GM21381 (cell line): ENCODE data around the gene GPR162.
A peak's percentile ranks its signal among the peaks of the same experiment; 100 is the strongest.
"Not testable (repeated sequence)": the region's sequence is repeated elsewhere in the genome, so short reads cannot be mapped to it uniquely, and the experiment has no call there.

Experiments
- ATAC-seq: cut with Tn5 transposase; IDR thresholded peaks from one replicate; pipeline ENCODE4 v1.9.1; 2021; ENCODE audit warnings: mild to moderate bottlenecking, moderate library complexity; ENCODE audit not compliant: unreplicated experiment

The GPR162 gene

GRCh38 chr12:6852651-6853354 lies 31.2 kb downstream of the GPR162 start:
- no peak for ATAC-seq

GRCh38 chr12:6853626-6854025 lies 32.0 kb downstream of the GPR162 start:
- ATAC-seq = no peak

DNA sequence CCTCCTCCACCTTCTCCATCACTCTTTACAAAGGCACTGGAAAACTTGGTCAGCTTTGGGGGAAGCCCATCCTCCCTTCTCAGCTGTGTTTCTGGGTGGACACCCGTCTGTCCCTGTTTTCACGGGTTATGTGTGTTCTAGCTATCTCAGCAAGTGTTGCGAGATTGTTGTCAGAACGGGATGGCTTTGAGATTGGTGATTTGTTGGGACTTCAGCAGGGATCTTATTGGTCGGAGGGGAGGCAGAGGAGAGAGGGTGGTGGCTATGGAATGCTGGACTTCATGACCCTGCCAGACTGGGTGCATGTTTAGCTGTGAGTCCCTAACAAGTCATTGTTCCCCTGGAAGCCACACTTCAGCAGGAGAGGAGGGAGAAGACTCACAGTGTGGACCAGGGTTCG lies 32.4 kb downstream of the GPR162 start:
- no peak for ATAC-seq

DNA sequence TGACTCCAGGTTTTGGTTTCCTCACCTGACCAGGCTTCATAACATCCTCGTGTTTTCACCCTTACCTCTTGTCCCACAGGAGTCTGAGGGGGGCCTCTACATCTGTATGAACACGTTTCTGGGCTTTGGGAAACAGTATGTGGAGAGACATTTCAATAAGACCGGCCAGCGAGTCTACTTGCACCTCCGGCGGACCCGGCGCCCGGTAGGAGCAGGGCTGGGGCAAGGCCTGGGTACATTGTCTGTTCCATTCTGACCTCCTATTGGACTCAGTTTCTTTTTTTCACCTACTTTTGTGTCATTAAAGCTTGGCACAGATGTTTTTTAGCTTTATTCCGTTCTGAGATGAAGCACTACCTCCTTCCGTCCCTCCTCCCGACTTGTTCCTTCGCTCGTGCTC lies 33.7 kb downstream of the GPR162 start:
- no peak for ATAC-seq

DNA sequence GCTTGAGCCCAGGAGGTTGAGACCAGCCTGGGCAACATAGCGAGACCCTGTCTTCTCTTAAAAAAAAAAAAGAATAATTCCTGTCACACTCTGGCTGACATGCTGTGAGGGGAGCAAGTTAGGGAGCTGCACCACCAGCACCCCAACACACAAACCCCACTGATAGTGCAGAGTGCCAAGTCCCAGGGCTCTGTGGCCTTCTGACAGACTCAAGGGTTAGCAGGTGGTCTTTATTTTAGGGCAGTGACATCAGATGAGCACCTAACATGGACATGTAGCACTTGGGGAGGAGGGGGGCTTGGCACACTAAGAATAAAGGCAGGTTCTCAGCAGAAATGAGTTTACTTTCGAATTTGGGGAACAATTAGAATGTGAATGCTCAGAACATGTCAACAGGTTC lies 37.2 kb downstream of the GPR162 start:
- ATAC-seq = no peak

DNA sequence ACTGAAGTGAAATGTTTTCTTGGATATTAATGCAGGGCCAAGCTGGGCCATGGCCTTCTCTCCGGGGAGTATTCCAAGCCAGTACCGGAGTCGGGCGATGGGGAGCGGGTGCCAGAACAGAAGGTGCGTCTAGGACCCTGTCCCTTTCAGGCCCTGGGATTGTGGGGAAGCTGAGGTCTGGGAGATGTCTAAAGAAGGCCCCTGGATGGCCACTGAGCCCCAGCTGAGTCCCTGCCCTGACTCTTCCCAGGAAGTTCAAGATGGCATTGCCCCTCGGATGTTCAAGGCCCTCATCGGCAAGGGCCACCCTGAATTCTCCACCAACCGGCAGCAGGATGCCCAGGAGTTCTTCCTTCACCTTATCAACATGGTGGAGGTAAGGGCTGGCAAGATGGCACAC lies 38.5 kb downstream of the GPR162 start:
- no peak for ATAC-seq

GRCh38 chr12:6860942-6861341 lies 39.3 kb downstream of the GPR162 start:
- ATAC-seq = no peak

GRCh38 chr12:6861391-6861790 lies 39.8 kb downstream of the GPR162 start:
- no peak for ATAC-seq

DNA sequence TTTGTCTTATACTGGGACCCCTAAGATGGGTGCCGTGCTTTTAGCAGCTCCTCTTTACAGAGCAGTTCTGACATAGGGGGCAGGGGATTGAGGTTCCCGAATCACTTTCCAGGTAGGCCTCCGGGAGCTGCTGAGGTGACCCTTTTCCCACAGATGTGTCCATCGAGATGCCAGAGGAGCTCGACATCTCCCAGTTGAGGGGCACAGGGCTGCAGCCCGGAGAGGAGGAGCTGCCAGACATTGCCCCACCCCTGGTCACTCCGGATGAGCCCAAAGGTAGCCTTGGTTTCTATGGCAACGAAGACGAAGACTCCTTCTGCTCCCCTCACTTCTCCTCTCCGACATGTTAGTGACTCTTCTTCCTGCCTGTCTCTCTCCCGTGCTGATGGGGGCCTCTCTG lies 41.4 kb downstream of the GPR162 start:
- no peak for ATAC-seq

GRCh38 chr12:6863586-6864321 lies 42.1 kb downstream of the GPR162 start:
- ATAC-seq = no peak

- ATAC-seq = not testable (repeated sequence)
Measured at GRCh38 chr12:6865307-6865706, 43.7 kb downstream of the GPR162 start.

GRCh38 chr12:6866163-6866919 lies 44.7 kb downstream of the GPR162 start:
- ATAC-seq = no peak

DNA sequence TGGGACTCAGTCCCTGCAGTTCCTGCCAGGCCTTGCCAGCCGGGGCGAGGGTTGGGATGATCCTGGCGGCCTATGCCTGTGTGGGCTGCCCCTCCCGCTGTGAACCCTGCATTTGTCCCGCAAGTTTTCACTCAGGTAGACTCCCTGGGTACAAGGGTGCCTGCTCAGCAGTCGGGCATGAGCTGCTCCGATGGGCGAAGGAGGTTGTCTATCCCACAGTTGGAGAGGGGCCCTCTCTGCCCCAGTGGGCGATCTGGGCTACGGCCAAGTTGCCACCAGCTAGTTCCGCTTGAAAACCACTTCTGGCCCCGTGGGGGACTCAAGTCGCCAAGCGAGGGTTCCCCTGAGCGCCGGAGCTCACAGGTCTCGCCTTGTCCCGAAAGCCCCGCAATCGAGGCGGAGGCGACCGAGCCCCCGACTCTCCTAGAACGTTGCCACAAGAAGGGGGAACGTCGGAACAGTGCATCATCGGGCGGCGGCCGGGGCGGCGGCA lies 45.3 kb downstream of the GPR162 start:
- peak; percentile 5 for ATAC-seq

- ATAC-seq = peak; percentile 57
Measured at GRCh38 chr12:6867413-6868210, 46.0 kb downstream of the GPR162 start, which contains the start of gene TPI1. TSS of gene TPI1 (plus strand) at chr12:6867531. CDS start at chr12:6867567, 36 bp downstream.

- no peak for ATAC-seq
Measured at GRCh38 chr12:6868211-6869048, 46.8 kb downstream of the GPR162 start.

DNA sequence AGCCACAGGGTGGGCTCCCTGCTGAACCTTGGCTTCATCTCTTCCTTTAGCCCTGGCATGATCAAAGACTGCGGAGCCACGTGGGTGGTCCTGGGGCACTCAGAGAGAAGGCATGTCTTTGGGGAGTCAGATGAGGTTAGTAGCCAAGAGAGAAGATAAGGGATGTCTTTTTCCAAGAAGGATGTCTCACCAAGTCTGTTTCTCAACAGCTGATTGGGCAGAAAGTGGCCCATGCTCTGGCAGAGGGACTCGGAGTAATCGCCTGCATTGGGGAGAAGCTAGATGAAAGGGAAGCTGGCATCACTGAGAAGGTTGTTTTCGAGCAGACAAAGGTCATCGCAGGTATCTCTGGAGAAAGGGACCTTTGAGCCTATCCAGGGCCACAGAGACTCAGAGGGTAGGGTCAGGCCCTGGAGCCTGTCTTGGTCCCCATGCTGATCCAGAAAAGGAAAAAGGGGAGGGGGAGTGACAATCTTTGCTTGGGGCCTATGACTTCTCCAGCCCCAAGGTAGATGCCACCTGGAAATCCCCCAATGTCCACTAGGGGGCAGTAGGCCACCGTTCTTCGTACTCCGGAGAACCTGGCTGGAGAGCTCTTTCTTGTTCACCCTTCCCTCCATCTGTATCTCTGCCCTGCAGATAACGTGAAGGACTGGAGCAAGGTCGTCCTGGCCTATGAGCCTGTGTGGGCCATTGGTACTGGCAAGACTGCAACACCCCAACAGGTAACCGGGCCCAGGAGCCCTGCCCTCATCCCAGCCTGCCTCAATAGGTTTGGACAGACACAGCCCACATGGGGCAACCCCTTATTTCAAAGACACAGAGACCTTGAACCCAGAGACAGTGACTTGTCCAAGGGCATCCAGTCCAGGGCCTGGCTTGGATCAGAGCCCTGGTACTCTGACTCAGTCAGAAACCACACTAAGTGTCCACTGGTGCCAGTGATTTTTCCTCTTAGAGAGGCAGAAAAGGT lies 47.7 kb downstream of the GPR162 start:
- no peak for ATAC-seq

DNA sequence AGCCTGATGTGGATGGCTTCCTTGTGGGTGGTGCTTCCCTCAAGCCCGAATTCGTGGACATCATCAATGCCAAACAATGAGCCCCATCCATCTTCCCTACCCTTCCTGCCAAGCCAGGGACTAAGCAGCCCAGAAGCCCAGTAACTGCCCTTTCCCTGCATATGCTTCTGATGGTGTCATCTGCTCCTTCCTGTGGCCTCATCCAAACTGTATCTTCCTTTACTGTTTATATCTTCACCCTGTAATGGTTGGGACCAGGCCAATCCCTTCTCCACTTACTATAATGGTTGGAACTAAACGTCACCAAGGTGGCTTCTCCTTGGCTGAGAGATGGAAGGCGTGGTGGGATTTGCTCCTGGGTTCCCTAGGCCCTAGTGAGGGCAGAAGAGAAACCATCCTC lies 48.7 kb downstream of the GPR162 start:
- not testable (repeated sequence) for ATAC-seq

- no peak for ATAC-seq
Measured at GRCh38 chr12:6871052-6871957, 49.7 kb downstream of the GPR162 start.
